HG02642 (cell line): ENCODE measurements around the gene MTLN.
A peak's percentile ranks its signal among the peaks of the same experiment; 100 is the strongest.
"Not testable (repeated sequence)": the region's sequence is repeated elsewhere in the genome, so short reads cannot be mapped to it uniquely, and the experiment has no call there.

Experiments used
- ATAC-seq: cut with Tn5 transposase; IDR thresholded peaks from one replicate; pipeline ENCODE4 v1.9.1; 2021; ENCODE audit warnings: mild to moderate bottlenecking; ENCODE audit not compliant: unreplicated experiment, poor library complexity

MTLN gene

GRCh38 chr2:110204408-110205385 is 7.7 kb downstream of the MTLN start, which contains the start of gene NPHP1:
TSS of gene NPHP1 (minus strand) at chr2:110205013. CDS start at chr2:110204968, 45 bp downstream.
- ATAC-seq, result peak; percentile 96

GRCh38 chr2:110198016-110198415 is 14.3 kb downstream of the MTLN start:
- no peak for ATAC-seq

- no peak for ATAC-seq
Measured at GRCh38 chr2:110197452-110197851, 14.9 kb downstream of the MTLN start.

GRCh38 chr2:110190169-110190568 is 22.2 kb downstream of the MTLN start:
- not testable (repeated sequence) for ATAC-seq

GRCh38 chr2:110182449-110182848 is 29.9 kb downstream of the MTLN start:
- ATAC-seq, result no peak

- ATAC-seq, result no peak
Measured at GRCh38 chr2:110180036-110180435, 32.3 kb downstream of the MTLN start.

- ATAC-seq, result no peak
Measured at GRCh38 chr2:110173523-110173922, 38.8 kb downstream of the MTLN start.

GRCh38 chr2:110172506-110172905 is 39.8 kb downstream of the MTLN start:
- no peak for ATAC-seq

- ATAC-seq, result no peak
Measured at GRCh38 chr2:110170102-110170501, 42.2 kb downstream of the MTLN start.

- ATAC-seq, result no peak
Measured at GRCh38 chr2:110167326-110168000, 44.9 kb downstream of the MTLN start.

GRCh38 chr2:110166266-110166665 is 46.1 kb downstream of the MTLN start:
- ATAC-seq, result no peak
